GM18499 (cell line): ENCODE data around the gene ELFN2.

ENCODE experiments used
- ATAC-seq: cut with Tn5 transposase; IDR thresholded peaks from one replicate; pipeline ENCODE4 v1.9.1; 2021; ENCODE audit warnings: moderate number of reproducible peaks; ENCODE audit not compliant: insufficient read depth, unreplicated experiment

The ELFN2 gene

DNA sequence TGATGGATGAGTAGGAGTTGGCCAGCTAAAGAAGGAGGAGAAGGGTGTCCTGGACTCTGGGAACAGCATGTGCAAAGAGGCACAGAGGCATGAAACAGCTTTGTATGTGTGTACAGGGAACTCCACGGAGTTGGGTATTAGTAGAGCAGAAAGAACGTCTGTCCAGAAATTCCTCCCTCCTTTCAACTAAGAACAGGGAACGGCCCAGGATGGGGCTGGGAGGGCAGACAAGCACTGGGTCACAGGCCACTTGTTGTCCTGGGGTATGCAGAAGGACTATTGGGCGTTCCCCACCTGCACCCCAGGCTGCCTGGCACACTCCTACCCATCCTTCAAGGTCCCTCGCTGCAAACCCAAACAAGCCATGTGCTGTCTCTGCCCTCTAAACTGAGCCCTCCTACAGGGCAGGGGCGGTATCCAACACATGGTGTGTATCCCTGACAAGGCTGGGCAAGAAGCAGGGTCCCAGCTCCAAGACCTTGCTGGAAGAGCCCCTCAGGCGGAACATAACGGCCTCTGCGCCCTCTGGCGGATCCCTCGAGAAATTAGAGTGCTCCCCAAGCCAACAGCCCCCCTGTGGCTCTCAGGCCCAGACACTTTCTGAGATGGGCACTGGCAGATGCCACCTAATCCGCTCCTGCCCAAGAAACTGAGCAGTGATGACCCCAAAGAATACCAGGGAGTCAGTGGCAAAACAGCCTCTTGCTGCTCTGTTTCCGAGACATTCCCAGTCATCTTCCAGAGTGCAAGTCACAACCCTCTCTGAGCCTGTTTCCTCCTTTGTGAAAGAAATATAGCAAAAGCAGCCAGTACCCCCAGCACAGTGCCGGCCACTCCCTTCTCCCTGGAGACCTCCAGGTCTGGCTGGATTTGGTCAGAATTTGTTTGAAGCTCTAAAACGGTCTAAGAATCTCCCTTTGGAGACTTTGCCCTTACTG is 1.6 kb upstream of the ELFN2 start:
- ATAC-seq, result no peak

DNA sequence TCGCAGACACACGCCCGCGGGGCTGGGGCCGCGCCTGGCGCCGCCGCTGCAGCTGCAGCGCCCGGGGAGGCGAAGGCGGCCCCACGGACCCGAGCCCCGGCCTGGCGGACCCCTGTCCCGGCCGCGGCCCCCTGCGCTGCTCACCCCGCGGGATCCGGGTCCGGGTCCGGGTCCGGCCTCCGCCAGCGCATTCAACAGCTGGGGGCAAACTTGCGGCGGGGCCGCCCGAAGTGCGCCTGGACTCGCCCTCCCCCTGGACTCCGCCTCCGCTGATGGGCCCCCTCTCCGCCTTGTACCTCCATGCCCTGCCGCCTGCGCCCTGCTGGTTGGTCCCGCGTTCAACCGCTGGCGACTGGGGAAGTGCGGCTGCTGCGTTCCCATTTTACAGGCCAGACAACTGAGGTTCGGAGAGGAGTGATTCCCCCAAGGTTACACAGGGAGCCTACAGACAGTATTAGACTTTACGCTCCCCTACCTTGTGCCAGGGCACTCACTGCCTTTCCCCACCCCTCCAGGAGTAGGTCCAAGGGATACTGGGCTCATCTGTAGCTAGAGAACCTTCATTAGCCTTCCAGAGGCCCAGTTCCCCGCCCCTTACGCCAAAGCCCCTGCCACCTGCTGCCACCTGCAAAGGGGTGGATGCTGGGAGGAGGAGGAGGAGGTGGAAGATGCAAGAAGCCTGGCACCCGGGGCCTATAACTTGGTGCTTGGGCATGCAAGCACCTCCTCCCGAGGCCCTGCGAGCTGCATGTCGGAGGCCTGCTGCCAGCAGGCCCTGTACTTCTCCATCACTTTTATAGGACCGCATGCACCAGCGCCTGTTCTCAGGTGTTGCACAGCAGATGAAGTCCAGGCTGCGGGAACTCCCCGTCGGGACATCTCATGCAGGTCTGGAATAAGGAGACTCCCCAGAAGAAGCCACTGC is 694 bp upstream of the ELFN2 start:
- ATAC-seq, result no peak

DNA sequence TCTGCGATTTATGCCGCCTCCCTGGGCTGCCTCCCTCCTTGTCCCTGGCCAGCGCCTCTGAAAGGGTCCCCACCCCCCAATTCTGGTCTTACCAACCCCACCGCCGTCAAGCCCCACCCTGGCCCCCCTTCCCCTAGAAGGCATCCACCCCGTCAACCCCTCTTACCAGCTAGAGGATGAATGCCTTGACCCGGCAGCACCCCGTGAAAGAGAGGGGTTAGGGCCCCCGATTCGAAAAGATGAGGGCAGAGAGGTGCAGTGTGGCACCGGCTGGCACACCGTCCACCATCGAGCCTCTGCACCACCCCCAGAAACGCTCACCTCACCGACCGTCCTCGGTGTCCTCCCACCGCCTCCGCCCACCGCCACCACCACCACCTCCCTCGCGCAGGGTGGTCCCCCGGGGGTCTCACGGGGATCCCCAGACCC is 559 bp downstream of the ELFN2 start:
- no peak for ATAC-seq

DNA sequence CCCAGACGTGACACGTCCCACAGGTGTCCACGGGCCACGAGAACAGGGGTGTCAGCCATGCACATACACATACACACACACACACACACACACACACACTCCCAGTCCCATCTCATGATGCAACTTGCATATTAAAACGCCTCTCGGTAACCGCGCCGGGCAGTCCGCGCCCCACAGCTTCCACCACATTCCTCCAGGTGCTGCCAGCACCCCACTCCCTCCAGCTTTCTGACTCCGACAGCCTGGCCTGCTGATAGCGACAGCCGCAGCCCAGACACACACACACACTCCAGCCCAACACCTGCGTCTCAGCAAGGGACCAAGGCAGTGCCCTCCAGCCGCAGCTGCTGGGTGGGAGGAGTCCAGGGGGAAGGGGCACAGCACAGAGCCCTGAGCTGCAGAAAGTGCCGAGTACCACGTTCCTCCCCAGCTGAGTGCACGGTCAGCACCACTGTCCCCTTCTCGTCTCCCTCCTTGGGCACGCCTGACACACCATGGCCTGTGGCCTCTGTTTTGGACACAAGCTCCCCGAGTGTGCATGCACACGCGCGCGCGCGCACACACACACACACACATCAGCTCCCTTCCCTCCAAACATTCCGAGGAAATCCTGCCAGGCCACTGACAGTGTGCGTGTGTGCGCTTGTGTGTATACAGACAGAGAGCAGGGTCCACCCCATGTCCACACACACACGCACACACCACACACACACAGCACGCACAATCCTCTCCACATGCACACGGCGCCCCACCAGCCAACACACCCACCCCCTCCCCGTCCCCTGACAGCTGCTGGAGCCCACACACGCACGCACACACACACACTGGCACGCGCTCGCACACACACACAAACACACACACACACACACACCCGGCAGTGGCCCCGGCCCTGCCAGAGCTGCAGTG is 1.2 kb downstream of the ELFN2 start:
- no peak for ATAC-seq

GRCh38 chr22:37425369-37425768 is 1.9 kb downstream of the ELFN2 start:
- ATAC-seq, result no peak

DNA sequence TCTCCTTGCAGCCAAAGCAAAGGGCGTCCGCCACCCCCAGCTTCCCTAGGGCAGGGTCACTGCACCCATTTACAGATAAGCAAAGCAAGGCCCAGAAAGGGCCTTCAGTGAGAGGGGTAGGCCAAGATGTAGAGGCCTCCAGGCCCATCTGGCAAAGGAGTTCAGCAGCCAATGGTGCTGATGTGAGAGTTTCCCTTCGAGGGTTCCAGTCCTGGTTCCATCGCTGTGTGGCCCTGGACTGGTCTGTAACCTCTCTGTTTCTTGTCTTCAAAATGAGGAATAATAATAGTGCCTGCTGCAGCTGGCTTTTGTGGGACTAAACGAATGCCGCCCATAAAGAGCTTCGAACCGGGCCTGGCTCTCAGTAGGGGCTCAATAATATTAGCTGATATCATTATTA is 4.0 kb downstream of the ELFN2 start:
- no peak for ATAC-seq

- ATAC-seq, result no peak
These were observed 5.8 kb downstream of the ELFN2 start for GRCh38 chr22:37421468-37421877.

- no peak for ATAC-seq
These were observed 6.4 kb downstream of the ELFN2 start for GRCh38 chr22:37420686-37421467.

DNA sequence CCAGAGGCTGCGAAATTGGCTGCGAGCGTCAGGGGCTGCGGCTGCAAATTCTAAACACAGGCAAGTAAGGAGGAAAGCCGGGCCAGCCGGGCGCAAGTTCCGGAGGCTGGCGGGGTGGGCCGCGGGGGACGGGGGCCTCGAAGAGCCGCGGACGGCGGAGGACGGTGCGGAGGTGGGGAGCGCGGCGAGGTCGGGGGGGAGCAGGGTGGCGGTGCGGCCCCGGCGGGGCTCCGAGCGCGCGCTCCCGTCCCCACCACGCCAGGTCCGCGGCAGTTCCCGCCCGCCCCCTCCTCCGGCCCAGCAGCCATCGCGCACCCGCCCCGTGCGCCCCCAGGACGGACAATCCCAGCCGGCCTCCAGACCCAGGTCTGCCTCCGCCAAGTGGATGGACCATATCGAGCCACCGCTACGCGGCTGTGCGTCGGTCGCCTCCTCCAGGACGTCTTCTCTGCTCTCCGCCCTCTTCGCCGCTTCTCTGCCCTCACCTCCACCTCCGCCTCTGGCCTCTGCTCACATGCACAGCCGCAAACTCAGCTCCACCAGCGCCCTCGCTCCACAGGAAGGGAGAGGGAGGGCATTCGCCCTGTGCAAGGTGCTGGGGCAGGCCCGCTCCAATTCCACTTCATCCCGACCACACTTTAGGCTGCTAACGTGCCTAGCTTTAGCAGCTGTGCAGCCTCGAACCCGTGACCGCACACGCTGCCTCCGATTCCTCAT is 7.2 kb downstream of the ELFN2 start:
- no peak for ATAC-seq

DNA sequence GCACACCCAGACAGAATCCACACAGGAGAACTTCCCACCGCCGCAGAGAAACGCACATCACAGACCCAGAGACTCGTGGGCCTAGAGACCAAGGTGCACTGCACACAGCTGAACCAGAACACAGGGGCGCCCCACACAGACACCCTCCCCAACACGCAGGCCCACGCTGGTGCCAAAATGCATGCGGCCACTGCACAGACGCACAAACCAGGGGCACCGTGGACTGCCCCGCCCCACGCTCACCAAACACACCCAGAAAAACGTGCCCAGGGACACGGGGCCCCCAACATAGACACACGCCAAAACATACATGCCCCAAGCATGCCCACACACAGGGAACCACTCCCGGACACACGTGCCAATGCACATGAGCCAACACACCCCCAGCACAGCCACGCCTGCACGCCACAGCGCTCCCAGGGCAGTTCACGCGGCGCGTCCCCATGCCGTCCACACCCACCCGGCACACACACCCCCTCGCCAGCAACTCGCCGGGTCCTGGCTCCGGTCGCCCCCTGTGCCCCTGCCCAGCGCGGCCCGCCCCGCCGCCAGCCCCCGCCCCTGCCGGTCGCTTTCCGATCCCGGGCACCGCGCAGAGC is 7.8 kb downstream of the ELFN2 start:
- no peak for ATAC-seq

DNA sequence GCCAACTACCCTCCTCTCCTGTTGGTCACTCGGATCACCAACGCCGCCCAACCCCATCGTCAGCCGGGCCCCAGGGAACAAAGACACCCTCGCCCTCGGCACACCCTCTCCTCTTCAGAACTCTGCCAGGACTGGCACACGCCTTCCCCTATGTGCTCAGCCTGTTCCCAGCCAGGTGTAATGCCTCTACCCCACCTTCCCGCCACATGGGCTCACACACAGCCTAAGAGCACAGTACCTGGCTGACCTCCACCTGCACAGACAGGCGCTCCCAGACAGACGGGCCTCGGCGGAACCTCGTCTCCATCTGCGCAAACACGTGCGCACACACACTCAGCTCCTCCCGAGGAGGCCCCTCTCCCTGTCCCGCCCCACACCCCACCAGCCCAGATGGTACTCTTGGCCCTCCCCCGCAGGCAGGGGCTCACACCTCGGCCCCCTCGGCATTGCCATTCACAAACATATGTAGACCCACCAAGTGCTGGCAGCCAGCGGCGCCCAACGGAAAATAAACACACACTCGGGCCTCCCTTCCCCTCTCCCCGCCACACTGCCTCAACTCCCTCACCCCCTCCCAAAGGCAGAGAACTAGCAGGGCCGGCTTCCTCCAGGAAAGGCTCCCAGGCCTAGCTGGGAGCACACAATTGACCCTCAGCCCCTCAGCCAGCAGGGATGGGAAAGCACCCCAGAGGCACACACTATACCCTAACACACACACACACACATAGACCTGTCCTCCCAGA is 8.5 kb downstream of the ELFN2 start:
- no peak for ATAC-seq

DNA sequence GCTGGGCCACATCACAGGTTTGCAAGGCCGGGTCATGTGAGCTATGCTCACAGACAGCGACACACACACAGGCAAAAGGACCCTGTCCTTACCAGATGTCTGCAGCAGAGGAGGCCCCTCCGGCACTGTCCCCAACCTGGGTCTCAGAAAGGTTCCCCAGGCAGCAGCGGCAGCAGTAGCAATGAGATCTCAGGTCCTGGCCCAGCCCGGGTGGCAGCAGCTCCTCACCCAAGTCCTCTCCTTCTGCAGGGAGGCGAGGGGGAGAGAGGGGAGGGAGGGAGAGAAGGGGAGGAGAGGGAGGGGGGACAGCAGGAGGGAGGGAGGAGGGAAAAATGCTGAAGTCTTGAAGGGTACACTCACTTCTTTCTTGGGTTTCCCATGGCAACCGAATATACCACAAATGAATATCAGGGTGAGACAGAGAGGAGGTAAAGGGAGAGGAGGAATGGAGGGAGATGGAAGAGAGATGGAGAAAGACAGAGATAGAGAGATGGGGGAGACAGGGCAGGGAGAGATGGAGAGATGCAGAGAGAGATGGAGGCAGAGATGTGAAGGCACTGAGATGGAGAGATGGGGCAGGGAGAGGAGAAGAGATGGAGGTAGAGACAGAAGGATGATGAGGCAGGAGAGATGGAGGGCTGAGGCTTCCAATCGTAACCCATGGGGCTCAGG is 9.5 kb downstream of the ELFN2 start:
- ATAC-seq, result no peak

GRCh38 chr22:37417264-37417663 is 10.0 kb downstream of the ELFN2 start:
- no peak for ATAC-seq

DNA sequence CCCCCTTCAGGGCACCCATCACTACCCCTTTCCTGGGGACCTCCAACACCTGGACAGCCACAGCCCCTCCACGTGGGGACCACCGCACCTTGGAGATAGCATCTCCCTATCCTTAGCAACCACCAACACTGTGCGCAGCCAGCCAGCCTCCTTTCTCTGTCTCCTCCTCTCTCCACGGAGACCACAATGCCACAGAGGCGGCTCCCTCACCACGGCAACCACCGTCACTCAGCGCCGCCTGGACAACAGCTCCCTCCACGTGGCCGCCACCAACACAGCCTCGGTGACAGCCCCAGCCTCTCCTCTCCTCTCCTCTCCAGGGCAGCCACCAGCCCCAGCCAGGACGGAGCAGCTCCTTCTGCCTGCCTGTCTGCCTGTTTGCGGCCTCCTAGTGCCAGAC is 10.5 kb downstream of the ELFN2 start:
- ATAC-seq, result no peak

DNA sequence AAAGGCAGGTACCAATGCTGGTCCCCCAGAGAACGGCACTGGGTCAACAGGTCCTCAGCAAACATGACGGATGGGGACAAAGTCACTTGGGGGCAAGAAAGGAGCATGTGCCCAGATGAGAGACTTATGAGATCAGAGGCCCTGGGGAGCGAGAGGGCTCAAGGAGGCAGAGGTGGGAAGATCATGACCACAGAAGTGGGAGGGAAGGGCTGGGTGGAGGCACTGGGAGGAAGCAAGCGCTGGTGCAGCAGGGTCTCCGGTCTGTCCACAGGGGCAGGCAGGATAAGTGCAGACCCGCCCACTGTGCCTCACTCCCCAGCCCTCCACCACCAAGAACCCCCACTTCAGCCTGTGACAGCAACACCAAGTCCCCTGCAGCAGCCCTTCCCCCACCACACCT is 10.9 kb downstream of the ELFN2 start:
- no peak for ATAC-seq

GRCh38 chr22:37415210-37415609 is 12.1 kb downstream of the ELFN2 start:
- no peak for ATAC-seq

DNA sequence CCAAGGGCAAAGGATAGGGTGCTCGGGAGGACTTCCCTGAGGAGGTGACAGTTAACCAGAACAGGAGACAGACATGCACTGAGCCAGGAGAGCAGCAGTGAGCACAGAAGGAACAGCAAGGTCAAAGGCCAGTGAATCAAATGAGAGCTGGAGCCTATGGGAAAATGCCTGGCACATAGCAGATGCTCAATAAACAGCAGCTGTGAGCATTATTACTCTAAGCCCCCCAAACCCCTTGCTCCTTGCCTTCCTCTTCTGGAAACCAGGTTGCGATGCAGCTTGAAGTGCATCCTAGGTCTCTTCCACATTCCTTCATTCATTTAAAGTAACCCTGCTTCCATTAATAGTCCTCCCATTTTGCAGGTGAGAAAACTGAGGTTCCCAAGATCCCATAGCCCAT is 13.0 kb downstream of the ELFN2 start:
- ATAC-seq, result no peak
